GM12864 (cell line): ENCODE measurements around the gene TTBK1.

Source experiments
- DNase-seq: peaks from one replicate; pipeline ENCODE4 v3.0.0-alpha.2; 2011; ENCODE audit warnings: low read depth
- H3K4me3 ChIP-seq: 2 replicates; pipeline ENCODE4 v1.5.1; 2011; ENCODE audit warnings: mild to moderate bottlenecking, low read depth, low read length, control low read depth
- CTCF ChIP-seq: IDR thresholded peaks from 2 replicates; pipeline ENCODE4 v1.5.1; 2011; ENCODE audit warnings: low read depth, mild to moderate bottlenecking, moderate library complexity, low read length, control low read depth, inconsistent platforms; ENCODE audit errors: missing control alignments

TTBK1 gene

GRCh38 chr6:43250992-43251373 is 7.7 kb downstream of the TTBK1 start:
- TF ChIP-seq CTCF = no peak
- no peak overlapping the region for H3K4me3 ChIP-seq
- no peak for DNase-seq

GRCh38 chr6:43253401-43253800 is 10.1 kb downstream of the TTBK1 start:
- H3K4me3 ChIP-seq = no peak overlapping the region
- no peak for TF ChIP-seq CTCF
- no peak for DNase-seq

- TF ChIP-seq CTCF = no peak
- no peak for DNase-seq
- no peak overlapping the region for H3K4me3 ChIP-seq
These were observed 11.0 kb downstream of the TTBK1 start for GRCh38 chr6:43254138-43254817.

- no peak overlapping the region for H3K4me3 ChIP-seq
- no peak for DNase-seq
- TF ChIP-seq CTCF = no peak
These were observed 11.6 kb downstream of the TTBK1 start for GRCh38 chr6:43254846-43255245.

- TF ChIP-seq CTCF = no peak
- H3K4me3 ChIP-seq = no peak overlapping the region
- no peak for DNase-seq
These were observed 12.2 kb downstream of the TTBK1 start for GRCh38 chr6:43255408-43256054.

- TF ChIP-seq CTCF = no peak
- no peak overlapping the region for H3K4me3 ChIP-seq
- DNase-seq = no peak
These were observed 13.5 kb downstream of the TTBK1 start for GRCh38 chr6:43256670-43257366.
